Stomach (tissue), 9 donors: ENCODE measurements around the gene C16orf46. TPM values are rescaled to one million over a fixed set of nuclear protein-coding genes. Genes with fewer than 3 reads are reported as not detected.

Experiments used
- DNase-seq, 2 donors: peaks; one replicate each; pipeline versions ENCODE4 v3.0.0 to v3.0.0-alpha.2; 2013 to 2019
- H3K27ac ChIP-seq, 5 donors: fragments of 200-600 bp in 4 of 5; sonication (generic) in 4 of 5; one replicate each; pipeline ENCODE4 v1.5.1; 2013 to 2019; ENCODE audit warnings: mild to moderate bottlenecking in 1 of 5, moderate library complexity in 1 of 5
- H3K27me3 ChIP-seq, 3 donors: fragments of 200-600 bp; sonication (generic); one replicate each; pipeline ENCODE4 v1.5.1; 2017 to 2019; ENCODE audit warnings: mixed run types in 1 of 3
- H3K36me3 ChIP-seq, 4 donors: fragments of 200-600 bp; sonication (generic); 1 replicate in 3 of 4; 2 replicates in 1 of 4; pipeline ENCODE4 v1.5.1; 2016 to 2019
- H3K4me1 ChIP-seq, 4 donors: fragments of 200-600 bp; sonication (generic); one replicate each; pipeline ENCODE4 v1.5.1; 2016 to 2019
- H3K4me3 ChIP-seq, 4 donors: fragments of 200-600 bp; sonication (generic) in 3 of 4; one replicate each; pipeline ENCODE4 v1.5.1; 2016 to 2019; ENCODE audit warnings: mild to moderate bottlenecking in 1 of 4
- H3K9me3 ChIP-seq, 4 donors: fragments of 200-600 bp; sonication (generic); one replicate each; pipeline ENCODE4 v1.5.1; 2016 to 2019
- CTCF ChIP-seq, 7 experiments: fragments of 450-650 bp in 4 of 7; fragments of 200-600 bp in 3 of 7; sonication (generic) in 3 of 7; IDR thresholded peaks; one replicate each; pipeline ENCODE4 v1.5.1; 2016 to 2019; ENCODE audit warnings: antibody characterized with exemption in 7 of 7, control low read depth in 2 of 7, mild to moderate bottlenecking in 1 of 7
- EP300 ChIP-seq: sonication (generic); formaldehyde crosslinking; IDR thresholded peaks from one replicate; pipeline ENCODE4 v1.6.1; 2017; ENCODE audit warnings: antibody characterized with exemption
- POLR2A ChIP-seq, 4 donors: fragments of 450-650 bp; IDR thresholded peaks; one replicate each; pipeline ENCODE4 v1.6.1; 2016; ENCODE audit warnings: antibody characterized with exemption in 4 of 4, control low read depth in 2 of 4, mild to moderate bottlenecking in 1 of 4, moderate library complexity in 1 of 4
- POLR2AphosphoS5 ChIP-seq, 3 donors: sonication (generic); formaldehyde crosslinking; IDR thresholded peaks; one replicate each; pipeline ENCODE4 v1.6.1; 2016; ENCODE audit warnings: antibody characterized with exemption in 3 of 3
- WGBS, 5 donors: extraction: QIAGEN DNeasy Blood & Tissue Kit in 3 of 5; methylation state at CpG; one replicate each; pipeline versions ENCODE4 v1.1.5 to v1.1.7; 2013 to 2018; 5-methylcytosine and 5-hydroxymethylcytosine counted together
- intact Hi-C: fragments of 100-400 bp; cut with DNase I; formaldehyde crosslinking; loops from one replicate; pipeline ENCODE4 v1.15.1; 2023; ENCODE audit warnings: low total_unique reads
- polyA plus RNA-seq, 3 donors: library from polyadenylated mRNA; stranded (reverse); fragments of 200-250 nt; gene quantifications; one replicate each; pipeline ENCODE4 v1.2.3, GENCODE V29; 2013
- total RNA-seq, 5 donors: library from RNA; depleted of rRNA; stranded (reverse); fragments of >200 nt; gene quantifications; one replicate each; pipeline versions ENCODE4 v1.1.0 to v1.2.3, GENCODE V29; 2014 to 2016
- donor health status: healthy with polysubstance abuse.
- donor health status: Bipolar disorder and iron deficiency.
- donor health status: healthy.

The C16orf46 gene
- total and polyA plus RNA-seq, 8 donors, result 0.44 to 1.1 (median 0.62) TPM; not detected in 4

- H3K9me3 ChIP-seq, result no peaks in the 10 kb centered on the region
- DNase-seq, result no peak
- H3K4me3 ChIP-seq, result no peak overlapping the region
- intact Hi-C loops, result no loop called here
- peaks cover 12 to 34% (median 31%) of the 10 kb centered on the region in 4 donors for H3K4me1 ChIP-seq
- 82 to 87% (median 86%) methylated on average over 5 of the region's 5 CpGs for WGBS, 5 donors
- no peak for TF ChIP-seq POLR2A (IDR thresholded peaks at IDR 0.05)
- no peak for TF ChIP-seq CTCF (IDR thresholded peaks at IDR 0.05)
- TF ChIP-seq POLR2AphosphoS5 (IDR thresholded peaks at IDR 0.05), result no peak
- TF ChIP-seq EP300, result no peak
- no peak overlapping the region for H3K27ac ChIP-seq
- H3K27me3 ChIP-seq, result no peaks in the 10 kb centered on the region
- H3K36me3 ChIP-seq, result peaks cover 39 to 53% (median 51%) of the 10 kb centered on the region in 4 donors
Measured at GRCh38 chr16:81040842-81041241, 36.2 kb downstream of the C16orf46 start.

- intact Hi-C loops, result no loop called here
- no peaks in the 10 kb centered on the region for H3K9me3 ChIP-seq
- peaks cover 12 to 38% (median 34%) of the 10 kb centered on the region in 4 donors for H3K4me1 ChIP-seq
- no peak for DNase-seq
- TF ChIP-seq POLR2A (IDR thresholded peaks at IDR 0.05) (no peak), CTCF (IDR thresholded peaks at IDR 0.05) (no peak), POLR2AphosphoS5 (IDR thresholded peaks at IDR 0.05) (no peak), EP300 (no peak)
- no peaks in the 10 kb centered on the region for H3K27me3 ChIP-seq
- peaks cover 34 to 46% (median 43%) of the 10 kb centered on the region in 4 donors for H3K36me3 ChIP-seq
- no peak overlapping the region for H3K27ac ChIP-seq
- H3K4me3 ChIP-seq, result no peak overlapping the region
- WGBS, 5 donors, result 89 to 99% (median 97%) methylated on average over 2 of the region's 2 CpGs
Measured at GRCh38 chr16:81040131-81040530, 36.9 kb downstream of the C16orf46 start.

GRCh38 chr16:81036751-81037350 is 40.2 kb downstream of the C16orf46 start:
- no peaks in the 10 kb centered on the region for H3K27me3 ChIP-seq
- peak overlapping the region in 4 of 5 donors; percentile 64 to 88 (median 80) for H3K27ac ChIP-seq
- H3K4me1 ChIP-seq, result peaks cover 12 to 38% (median 34%) of the 10 kb centered on the region in 4 donors
- peak in 1 of 2 donors; percentile 46 for DNase-seq
- WGBS, 5 donors, result 21 to 26% (median 24%) methylated on average over 10 of the region's 10 CpGs
- TF ChIP-seq CTCF (IDR thresholded peaks at IDR 0.05) (no peak), POLR2A (IDR thresholded peaks at IDR 0.05) (no peak), POLR2AphosphoS5 (IDR thresholded peaks at IDR 0.05) (no peak), EP300 (no peak)
- H3K4me3 ChIP-seq, result peak overlapping the region; percentile 58 to 88 (median 82)
- H3K9me3 ChIP-seq, result no peaks in the 10 kb centered on the region
- peaks cover 6 to 13% (median 11%) of the 10 kb centered on the region in 4 donors for H3K36me3 ChIP-seq
- intact Hi-C loops, result no loop called here

GRCh38 chr16:81035975-81036750 is 40.9 kb downstream of the C16orf46 start:
- H3K4me1 ChIP-seq, result peaks cover 12 to 38% (median 34%) of the 10 kb centered on the region in 4 donors
- WGBS, 5 donors, result 0 to 1% (median 0%) methylated on average over 9 to 80 of the region's 80 CpGs
- peak; percentile 34 to 67 for DNase-seq
- intact Hi-C loops, result no loop called here
- TF ChIP-seq EP300, result no peak
- no peak for TF ChIP-seq POLR2A (IDR thresholded peaks at IDR 0.05)
- TF ChIP-seq POLR2AphosphoS5 (IDR thresholded peaks at IDR 0.05), result no peak
- no peak for TF ChIP-seq CTCF (IDR thresholded peaks at IDR 0.05)
- H3K27ac ChIP-seq, result peak overlapping the region; percentile 64 to 90 (median 88)
- peaks cover 0 to 6% (median 4%) of the 10 kb centered on the region in 4 donors for H3K36me3 ChIP-seq
- peak overlapping the region; percentile 58 to 88 (median 82) for H3K4me3 ChIP-seq
- no peaks in the 10 kb centered on the region for H3K9me3 ChIP-seq
- no peaks in the 10 kb centered on the region for H3K27me3 ChIP-seq
